IPS-18c (cell line): ENCODE measurements around the gene TNK1.
"Not testable (repeated sequence)": the region's sequence is repeated elsewhere in the genome, so short reads cannot be mapped to it uniquely, and the experiment has no call there.

Source experiments
- H3K4me3 ChIP-seq: 2 replicates; pipeline ENCODE4 v1.7.0; 2013; ENCODE audit warnings: low read depth, mild to moderate bottlenecking, low read length, moderate library complexity; ENCODE audit not compliant: insufficient read depth
- H3K9me3 ChIP-seq: one replicate; pipeline ENCODE4 v1.6.1; 2013; ENCODE audit warnings: mild to moderate bottlenecking, low read length, moderate library complexity; ENCODE audit not compliant: control insufficient read depth, insufficient read depth

The TNK1 gene

DNA sequence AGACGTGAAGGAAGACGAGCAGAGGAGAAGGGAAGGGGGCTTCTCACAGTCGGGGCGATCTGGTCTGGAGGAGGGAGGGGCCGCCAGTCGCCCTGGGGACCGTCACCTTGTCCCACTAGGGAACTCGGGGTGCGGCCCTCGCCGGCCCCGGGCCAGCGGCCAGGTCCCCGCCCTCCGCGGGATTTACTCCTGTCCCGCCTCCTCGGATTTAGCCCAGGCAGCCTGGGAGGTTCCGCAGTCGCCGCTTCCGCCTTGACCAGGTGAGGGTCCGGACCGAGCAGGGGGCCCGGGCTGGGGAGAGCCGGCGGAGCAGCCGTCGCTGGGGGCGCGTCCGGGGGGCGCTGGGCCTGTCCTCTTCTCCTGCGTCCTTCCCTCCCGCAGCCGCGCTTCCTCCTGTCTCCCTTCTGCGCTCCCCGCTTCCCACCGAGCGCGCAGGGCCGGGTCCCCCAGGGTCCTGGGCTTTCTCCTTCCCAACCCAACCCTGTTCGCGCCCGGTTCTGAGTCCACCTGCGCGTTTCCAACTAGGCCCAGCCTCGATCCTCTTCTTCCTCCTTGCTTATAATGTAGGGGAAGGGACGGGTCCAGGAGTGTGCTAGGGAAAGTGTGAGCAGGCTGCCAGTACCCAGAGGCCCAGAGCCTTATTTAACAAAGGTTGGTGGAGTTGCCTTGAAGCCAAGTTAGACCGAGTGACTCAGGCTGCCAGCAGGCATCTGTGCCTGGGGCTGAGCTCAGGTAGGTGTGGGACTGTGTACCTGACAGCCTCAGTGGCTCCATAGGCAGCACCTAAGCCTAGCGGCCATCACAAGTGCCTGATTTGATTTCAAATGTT, at the start of gene TNK1:
Gene TNK1 (plus strand): TSS at position 235 of the 829 bp plus-strand sequence. CDS start 1,838 bp downstream, outside the sequence.
- Histone ChIP-seq H3K4me3 (peak within 1 kb of the TSS; percentile 65), H3K9me3 (peaks cover 5% of the 10 kb centered on the region)

DNA sequence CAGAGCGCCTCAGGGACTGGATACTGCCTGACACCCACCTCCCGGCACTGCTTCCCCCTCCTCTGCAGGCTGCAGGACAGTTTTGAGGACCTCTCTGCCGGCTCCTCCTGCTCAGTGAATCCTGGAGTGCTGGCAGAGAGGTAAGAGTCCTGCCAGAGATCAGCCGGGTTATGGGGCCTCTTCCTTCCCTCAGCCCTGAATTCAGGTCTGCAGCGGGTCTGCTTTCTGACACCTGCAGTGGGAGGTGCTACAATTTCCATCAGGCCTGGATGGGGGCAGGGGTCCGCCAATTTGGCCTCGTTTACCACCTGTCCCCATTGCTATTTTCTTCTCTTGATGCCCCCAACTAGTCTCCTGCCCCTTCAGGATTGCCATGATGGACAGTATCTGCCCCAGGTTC, 48.8 kb upstream of the TNK1 start:
- H3K4me3 ChIP-seq, result no peak overlapping the region
- H3K9me3 ChIP-seq, result no peaks in the 10 kb centered on the region

DNA sequence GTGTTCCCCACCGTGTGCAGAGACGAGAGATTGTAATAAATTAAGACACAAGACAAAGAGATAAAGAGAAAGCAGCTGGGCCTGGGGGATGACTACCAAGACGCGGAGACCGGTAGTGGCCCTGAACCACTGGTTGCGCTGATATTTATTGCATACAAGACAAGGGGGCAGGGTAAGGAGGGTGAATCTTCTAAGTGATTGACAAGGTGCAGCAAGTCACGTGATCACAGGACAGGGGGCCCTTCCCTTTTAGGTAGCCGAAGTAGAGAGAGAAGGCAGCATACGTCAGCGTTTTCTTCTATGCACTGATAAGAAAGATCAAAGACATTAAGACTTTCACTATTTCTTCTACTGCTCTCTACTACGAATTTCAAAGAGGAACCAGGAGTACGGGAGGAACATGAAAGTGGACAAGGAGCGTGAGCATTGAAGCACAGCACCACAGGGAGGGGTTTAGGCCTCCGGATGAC, 48.3 kb upstream of the TNK1 start:
- H3K4me3 ChIP-seq, H3K9me3 ChIP-seq: not testable (repeated sequence)

DNA sequence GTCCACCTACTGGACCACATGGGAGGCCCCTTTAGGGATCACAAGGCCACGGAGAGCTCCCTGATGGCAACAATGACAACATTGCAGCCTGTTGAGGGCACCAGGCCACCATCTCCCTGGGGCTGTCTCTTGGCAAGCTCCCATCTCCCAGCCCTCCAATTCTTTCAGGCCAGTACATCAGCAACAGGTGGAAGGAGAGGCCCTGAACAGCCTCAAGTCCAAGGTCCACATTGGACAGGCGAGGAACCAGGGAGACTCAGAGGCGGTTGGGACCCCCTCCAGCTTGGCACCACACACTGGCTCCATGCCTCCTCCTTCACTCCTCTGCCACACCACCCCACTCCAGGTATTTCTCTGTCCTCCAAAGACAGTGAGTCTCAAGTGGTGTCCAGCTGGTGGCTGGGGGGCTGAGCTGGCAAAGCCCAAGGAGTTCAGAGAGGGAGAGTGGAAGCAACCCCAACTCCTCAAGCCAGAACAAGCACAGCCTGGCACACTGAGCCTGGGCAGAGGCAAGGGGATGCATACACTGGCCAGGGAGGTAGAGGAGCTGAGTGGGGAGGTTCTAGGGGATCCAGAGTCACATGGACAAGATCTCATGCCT, 45.9 kb upstream of the TNK1 start:
- H3K9me3 ChIP-seq, result no peaks in the 10 kb centered on the region
- no peak overlapping the region for H3K4me3 ChIP-seq

DNA sequence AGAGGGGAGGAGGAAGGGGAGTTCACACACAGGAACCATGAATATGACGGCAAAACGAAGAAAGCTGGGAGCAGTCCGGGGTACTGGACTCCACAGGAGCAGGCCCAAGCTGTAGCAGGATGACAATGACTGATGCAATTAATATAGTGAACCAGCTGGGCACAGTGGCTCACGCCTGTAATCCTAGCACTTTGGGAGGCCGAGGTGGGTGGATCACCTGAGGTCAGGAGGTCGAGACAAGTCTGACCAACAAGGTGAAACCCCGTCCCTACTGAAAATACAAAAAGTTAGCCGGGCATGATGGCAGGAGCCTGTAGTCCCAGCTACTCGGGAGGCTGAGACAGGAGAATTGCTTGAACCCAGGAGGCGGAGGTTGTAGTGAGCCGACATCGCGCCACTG, 45.1 kb upstream of the TNK1 start:
- H3K4me3 ChIP-seq, result not testable (repeated sequence)

DNA sequence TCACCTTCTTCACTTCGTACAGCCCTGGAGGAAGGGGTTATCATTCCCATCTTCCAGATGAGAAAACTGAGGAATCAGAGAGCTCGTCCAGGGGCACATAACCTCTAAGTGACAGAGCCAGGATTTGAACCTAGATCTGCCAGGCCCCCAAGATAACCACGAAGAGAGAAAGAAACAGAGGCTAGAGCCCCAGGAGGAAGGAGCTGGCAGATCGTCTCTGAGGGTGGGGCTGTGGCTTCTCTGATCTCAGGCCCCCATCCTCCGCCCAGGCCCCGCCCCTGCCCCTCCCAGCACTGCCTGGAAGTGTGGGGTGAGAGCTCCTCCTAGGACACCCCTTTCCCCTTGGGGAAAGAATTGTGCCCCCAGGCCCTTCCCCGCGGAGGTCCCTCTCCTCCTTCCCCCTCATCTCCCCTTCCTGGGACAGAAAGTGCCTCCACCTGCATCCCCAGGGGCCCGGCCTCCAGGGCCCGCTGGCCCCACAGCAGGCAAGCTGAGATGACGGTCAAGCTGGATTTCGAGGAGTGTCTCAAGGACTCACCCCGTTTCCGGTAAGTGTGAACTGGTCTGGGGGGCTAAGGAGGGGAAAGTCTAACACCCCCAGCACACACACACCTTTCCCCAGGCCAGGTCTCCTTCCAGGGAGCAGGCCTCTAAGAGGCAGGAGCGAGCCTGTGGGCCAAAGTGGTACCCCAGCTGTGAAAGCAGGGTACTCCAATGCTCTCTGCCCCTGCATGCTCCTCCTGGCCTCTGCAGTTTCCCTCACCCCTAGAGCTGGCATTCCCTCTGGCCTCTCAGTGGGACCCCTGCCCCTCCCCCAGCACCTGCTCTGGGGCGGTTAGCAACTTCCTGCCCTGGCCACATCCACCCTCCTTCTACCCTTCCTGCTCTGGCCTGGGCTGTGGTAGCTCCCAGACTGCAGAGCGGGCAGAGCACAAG, 44.4 kb upstream of the TNK1 start, which contains the start of gene ACAP1:
Gene ACAP1 (plus strand): TSS at position 290 of the 936 bp plus-strand sequence. CDS start 206 bp downstream, at position 496.
- no peaks in the 10 kb centered on the region for H3K9me3 ChIP-seq
- H3K4me3 ChIP-seq, result peak within 1 kb of the TSS; percentile 6; the same call in 1 of the 2 replicates

More for the DNA sequence above, 45.1 kb upstream of the TNK1 start:
- not testable (repeated sequence) for H3K9me3 ChIP-seq

DNA sequence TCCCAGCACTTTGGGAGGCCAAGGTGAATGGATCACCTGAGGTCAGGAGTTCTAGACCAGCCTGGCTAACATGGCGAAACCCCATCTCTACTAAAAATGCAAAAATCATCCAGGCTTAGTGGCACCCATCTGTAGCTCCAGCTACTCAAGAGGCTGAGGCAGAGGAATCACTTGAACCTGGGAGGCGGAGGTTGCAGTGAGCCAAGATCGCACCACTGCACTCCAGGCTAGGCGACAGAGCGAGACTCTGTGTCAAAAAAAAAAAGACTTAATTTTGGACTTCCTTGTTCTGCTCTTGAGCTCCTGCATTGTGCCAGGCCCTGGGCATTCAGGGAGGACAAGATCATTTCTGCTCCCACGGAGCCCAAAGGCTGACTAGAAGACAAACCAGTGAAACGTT, 43.3 kb upstream of the TNK1 start:
- H3K9me3 ChIP-seq, H3K4me3 ChIP-seq: not testable (repeated sequence)

DNA sequence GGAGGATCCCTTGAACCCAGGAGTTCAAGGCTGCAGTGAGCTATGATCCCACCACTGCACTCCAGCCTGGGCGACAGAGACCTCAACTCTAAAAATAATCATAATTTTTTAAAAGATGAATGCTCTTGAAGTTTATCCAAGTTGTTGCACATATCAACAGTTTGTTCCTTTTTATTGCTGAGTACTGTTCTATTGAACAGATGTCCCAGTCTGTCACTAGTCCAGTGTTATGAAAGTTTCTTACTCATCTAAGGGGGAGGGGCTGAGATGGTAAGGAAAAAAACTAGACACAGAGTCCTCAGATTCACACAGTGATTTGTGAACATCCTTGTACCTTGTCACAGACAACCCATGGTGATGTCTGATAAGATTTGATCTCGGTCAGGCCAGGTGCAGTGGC, 40.7 kb upstream of the TNK1 start:
- no peaks in the 10 kb centered on the region for H3K9me3 ChIP-seq
- H3K4me3 ChIP-seq, result no peak overlapping the region

DNA sequence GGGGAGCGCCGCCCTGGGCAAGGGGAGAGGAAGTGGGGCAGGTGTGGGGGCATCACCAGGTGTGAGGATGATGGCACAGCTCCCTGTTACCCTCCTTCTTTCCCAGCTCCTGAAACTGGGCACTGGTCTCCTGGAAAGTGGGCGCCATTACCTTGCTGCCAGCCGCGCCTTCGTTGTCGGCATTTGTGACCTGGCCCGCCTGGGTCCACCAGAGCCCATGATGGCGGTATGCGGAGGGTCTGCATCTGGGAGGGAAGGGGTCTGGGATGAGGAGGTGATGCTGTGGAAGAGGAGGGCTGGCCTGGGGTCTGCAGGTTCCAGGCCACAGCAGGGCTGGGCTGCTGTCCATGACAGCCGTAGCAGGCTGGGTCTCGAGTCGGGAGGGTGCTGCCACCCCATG, 39.0 kb upstream of the TNK1 start:
- no peaks in the 10 kb centered on the region for H3K9me3 ChIP-seq
- H3K4me3 ChIP-seq, result no peak overlapping the region

DNA sequence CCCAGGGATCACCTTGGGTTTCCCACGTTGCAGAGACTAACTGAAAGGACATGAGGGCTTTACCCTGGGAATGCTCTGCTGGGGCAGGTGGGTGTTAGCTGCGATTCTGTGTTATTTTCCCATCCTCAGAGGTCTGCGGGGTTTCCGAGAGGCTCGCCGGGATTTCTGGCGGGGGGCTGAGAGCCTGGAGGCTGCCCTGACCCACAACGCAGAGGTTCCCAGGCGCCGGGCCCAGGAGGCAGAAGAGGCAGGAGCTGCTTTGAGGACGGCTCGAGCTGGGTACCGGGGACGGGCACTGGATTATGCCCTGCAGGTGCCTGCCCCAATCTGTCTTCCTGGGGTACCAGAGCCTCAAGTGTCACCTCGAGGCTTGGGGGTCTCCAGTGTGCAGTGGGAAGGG, 37.6 kb upstream of the TNK1 start:
- H3K4me3 ChIP-seq, result no peak overlapping the region
- peaks cover 1% of the 10 kb centered on the region for H3K9me3 ChIP-seq

DNA sequence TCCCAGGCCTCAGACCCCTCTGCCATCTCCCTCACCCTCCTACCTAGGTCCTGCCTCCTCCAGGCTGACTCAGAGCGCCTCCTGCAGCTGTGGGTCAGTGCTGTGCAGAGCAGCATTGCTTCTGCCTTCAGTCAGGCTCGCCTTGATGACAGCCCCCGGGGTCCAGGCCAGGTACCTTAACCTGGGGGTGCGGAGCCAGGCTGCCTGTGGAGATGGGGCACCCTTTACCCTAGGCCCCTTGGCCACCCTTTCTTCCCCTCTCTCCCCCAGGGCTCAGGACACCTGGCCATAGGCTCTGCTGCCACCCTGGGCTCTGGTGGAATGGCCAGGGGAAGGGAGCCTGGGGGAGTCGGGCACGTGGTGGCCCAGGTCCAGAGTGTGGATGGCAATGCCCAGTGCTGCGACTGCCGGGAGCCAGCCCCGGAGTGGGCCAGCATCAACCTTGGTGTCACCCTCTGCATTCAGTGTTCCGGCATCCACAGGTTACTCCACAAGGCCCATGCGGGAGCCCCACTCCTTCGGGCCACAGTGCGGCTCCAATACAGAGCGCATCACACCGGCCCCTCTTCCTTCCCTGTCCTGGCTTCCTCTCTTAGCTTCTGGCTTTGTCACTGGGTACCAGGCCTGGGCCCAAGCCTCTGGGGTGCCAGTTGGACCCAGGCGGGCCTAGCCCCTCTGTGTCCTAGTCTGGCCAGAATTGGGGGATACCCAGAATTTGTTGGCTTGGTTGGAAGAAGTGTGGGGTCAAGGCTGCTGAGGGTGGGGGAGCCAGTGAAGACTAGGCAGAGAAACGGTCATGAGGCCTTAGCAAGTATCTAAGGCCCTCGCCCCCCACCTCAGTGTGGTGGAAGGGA, 33.9 kb upstream of the TNK1 start:
- H3K4me3 ChIP-seq, result no peak overlapping the region

DNA sequence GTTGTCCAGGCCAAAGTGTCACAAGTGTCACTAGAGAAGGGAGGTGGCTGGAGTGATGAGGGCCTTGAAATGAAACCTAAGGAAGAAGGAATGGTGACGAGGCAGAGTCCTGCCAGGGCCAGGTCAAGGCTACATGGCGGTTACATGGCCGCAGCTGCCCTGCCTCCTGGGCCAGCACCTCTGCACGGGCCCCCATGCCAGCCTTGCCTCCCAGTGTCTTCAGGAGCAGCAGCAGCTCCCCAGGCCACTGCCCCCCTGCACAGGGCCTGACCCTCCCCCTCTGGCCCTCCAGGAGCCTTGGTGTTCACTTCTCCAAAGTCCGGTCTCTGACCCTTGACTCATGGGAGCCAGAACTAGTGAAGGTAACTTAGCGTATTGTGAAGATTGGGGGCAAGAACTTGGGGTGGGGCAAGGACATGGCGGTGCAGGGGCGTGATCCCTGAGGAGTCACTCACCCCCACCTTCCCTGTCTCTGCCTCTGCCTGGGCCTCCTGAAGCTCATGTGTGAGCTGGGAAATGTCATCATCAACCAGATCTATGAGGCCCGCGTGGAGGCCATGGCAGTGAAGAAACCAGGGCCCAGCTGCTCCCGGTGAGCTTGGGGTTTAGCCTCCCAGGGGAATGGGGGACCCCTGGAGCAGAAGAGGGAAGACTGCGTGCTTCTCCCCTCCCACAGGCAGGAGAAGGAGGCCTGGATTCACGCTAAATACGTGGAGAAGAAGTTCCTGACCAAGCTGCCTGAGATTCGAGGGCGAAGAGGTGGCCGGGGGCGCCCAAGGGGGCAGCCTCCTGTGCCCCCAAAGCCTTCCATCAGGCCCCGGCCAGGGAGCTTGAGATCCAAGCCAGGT, 33.0 kb upstream of the TNK1 start:
- peaks cover 2% of the 10 kb centered on the region for H3K9me3 ChIP-seq
- no peak overlapping the region for H3K4me3 ChIP-seq

More for the DNA sequence above, 33.9 kb upstream of the TNK1 start:
- H3K9me3 ChIP-seq, result peaks cover 2% of the 10 kb centered on the region

DNA sequence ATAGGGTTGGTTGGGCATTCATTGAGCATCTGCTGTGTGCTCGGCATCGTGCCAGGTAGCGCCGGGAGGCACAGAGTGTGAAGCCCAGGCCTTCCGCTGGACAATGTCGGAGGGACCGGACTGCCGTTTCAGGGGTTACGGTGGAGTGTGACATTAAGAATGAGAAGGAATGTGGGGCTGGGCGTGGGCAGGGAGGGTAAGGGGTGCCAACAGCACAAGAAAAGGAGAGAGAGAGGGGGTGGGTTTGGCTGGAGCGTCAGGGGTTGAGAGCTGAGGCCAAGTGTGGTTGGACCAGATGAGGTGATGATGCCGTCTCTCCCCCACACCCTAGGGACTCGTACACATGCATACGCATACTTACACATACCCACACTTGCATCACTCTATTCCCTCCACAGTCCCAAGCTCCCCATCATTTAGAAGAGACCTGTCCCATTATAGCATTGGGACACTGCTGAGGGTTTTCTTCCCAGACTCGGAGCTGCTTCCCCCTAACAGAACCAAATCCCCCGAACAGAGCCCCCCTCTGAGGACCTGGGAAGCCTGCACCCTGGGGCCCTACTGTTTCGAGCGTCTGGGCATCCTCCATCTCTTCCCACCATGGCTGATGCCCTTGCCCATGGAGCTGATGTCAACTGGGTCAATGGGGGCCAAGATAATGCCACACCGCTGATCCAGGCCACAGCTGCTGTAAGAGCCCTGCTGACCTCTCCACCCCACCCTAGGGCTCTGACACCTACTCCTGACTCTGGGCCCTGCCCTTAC, 32.2 kb upstream of the TNK1 start:
- no peak overlapping the region for H3K4me3 ChIP-seq
- H3K9me3 ChIP-seq, result peaks cover 2% of the 10 kb centered on the region

DNA sequence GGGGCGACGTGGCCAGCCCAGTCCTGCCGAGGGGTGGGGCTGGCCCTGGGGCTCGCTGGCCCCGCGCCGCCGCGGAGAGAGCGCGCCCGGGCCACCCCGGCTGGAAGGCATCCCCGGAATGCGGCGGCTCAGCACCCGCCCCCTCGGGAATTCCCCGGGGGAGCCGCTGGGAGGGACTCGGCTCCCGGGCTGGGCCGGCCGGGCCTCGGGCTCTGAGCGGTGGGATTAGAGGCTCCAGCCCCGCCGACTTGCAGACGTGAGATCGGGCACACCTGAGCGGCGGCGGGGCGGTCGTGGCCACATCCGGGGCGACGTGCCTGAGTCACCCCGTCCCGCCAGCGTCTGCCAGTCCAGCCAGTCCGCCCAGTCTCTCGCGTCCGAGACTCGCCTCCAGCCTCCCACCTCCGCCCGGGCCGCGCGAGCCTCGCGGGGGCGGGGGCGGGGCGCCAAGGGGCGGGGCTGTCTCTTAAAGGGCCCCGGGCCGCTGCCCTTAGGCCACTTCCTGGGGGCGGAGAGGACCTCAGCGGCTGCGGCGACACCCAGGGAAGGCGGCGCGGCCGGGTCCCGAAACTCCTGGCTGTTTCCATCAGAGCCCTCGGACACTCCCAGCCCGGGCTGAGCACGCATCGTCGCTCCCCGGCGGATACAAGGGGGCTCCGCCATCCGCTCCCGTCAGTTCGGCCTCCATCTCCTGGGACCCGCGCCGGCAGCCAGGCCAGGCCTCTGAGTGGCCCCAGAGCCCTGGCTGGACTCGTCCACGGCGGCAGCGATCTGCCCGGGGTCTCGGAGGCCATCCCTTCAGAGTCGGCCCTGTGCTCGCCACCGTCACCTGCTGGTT, 29.0 kb upstream of the TNK1 start, which contains the start of gene KCTD11:
Gene KCTD11 (plus strand): TSS at position 498 of the 838 bp plus-strand sequence.
- Histone ChIP-seq H3K9me3 (peaks cover 2% of the 10 kb centered on the region), H3K4me3 (peak within 1 kb of the TSS; percentile 87)
